Measurements from ENCODE around the gene JMJD7. TPM values are rescaled to one million over a fixed set of nuclear protein-coding genes. Genes with fewer than 3 reads are reported as not detected.

Gene JMJD7
- 9.4 and 12.4 TPM in 2 replicates for total RNA-seq
- polyA plus RNA-seq (2012), result 7.5 TPM

DNA sequence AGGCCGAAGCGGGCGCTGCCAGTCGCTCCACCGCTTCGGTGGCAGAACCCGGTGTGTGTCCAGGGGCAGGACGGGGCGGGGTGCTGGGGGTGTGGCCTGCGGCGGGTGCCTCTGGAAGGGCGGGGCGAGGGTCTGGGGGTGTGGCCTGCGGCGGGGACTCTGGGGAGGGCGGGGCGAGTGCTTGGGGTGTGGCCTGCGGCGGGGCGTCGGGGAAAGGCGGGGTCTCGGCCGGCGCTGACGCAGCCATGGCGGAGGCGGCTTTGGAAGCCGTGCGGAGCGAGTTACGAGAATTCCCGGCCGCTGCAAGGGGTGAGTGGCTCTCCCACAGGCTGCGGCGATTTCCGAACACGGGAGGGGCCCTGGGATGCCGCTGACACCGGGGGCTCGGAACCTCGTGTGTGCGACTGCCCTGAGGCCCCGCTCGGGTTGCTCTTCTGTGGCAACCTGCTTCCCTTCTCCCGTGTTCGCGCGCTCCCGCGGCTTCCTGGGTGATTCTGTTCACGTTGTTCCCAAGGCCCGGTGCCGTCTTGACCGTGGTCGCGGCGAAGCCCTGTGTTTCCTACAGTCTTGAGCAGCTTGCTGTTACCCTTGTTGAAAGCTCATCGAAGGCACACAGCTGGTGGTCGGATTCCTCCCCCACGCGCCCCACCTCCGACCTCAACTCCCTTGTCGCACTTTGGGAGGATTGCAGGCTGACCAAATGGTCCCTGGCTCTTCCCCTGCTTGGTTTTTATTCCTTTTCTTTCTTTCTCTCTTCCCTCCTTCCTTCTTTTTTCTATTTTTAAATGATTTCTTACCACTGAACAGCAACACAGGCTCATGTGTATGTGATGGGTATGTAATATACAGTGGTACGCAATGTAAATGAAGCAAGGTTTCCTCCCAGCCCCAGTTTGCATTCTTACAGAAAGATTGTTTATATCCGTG lies at the start of gene JMJD7:
Gene JMJD7 (plus strand): TSS at position 213 of the 927 bp plus-strand sequence. CDS start 33 bp downstream, at position 246.
- peak; percentile 90 for DNase-seq (ENCODE audit: low read depth)

DNA sequence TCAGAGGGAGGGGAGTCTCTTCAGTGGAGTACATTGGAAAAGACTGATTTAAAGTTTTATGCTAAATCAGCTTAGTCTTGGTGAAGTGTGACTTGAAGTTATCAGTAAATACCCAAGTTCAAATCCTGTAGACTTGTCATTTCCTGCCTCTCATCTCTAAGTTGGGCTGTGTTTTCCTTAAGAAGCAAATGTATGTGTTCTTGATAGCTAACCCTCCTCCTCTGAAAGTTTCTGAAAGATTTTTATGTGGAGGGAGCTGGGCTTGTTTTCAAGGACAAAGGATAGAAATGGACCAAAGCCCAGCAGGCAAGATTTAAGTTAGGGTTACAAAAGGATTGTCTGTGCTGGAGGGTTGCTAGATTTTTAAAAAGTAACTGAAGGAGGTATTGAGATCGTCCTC lies 49.4 kb upstream of the JMJD7 start:
- DNase-seq (ENCODE audit: low read depth), result no peak

GRCh38 chr15:41779662-41780157 lies 48.2 kb upstream of the JMJD7 start:
- peak; percentile 51 for DNase-seq (ENCODE audit: low read depth)

DNA sequence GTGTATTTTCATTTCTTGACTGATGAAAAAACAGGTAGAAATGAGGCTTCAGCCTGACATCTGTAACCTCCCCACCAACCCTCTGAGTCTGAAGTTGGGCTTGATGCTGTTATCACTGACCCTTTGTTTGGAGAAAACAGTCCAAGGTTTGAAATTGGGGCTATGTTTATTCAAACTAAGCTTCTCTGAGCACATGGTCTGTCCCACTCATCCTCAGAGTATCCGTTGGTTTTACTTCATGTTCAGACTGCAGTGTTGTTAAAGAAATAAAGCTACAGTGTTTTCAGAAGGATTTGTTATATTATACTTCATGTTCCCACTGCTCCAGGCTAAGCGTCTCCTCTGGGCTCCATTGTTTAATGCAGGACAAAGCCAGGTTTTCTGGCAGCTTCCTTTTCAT lies 47.6 kb upstream of the JMJD7 start:
- DNase-seq (ENCODE audit: low read depth), result no peak

- DNase-seq (ENCODE audit: low read depth), result no peak
These were observed 47.2 kb upstream of the JMJD7 start for GRCh38 chr15:41780727-41781126.

GRCh38 chr15:41782371-41783282 lies 45.3 kb upstream of the JMJD7 start:
- peak; percentile 78 for DNase-seq (ENCODE audit: low read depth)

GRCh38 chr15:41783296-41783695 lies 44.6 kb upstream of the JMJD7 start:
- DNase-seq (ENCODE audit: low read depth), result no peak

DNA sequence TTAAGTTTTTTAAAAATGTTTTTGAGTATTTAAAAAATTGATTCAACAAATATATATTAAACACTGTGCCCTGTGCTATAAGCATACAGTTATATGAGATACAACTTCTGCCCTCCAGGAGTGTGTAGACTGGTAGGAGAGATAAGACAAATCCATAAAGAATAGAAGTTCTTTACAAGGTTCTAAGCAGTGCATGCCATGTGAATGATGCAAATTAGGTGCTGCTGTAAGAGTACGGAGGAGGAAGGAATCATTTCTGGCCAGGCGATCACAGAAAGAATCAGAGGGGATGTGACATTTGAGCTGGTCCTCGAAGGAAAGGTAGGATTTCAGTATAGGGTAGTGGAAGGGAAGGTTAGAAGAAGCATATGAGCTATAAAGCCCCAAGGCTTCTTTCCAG lies 39.6 kb upstream of the JMJD7 start:
- no peak for DNase-seq (ENCODE audit: low read depth)

DNA sequence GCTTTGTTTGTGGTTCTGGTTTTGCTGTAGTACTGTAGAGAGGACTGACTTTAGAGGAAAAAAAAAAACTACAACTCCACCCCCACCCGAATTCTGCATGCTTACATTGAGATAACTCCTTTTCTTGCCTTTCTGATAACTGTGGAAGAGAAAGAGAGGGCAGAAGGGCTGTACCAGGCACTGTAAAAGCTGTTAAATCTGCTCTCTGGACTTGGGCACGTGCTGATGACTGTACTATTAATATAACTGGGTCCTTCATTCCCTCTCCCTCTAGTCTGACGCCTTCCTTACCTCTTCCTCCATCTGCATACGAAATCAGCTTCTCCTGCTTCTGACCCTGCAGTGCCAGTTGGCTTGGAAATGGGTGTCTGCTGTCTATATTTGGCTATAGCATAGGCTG lies 38.7 kb upstream of the JMJD7 start:
- DNase-seq (ENCODE audit: low read depth), result no peak

DNA sequence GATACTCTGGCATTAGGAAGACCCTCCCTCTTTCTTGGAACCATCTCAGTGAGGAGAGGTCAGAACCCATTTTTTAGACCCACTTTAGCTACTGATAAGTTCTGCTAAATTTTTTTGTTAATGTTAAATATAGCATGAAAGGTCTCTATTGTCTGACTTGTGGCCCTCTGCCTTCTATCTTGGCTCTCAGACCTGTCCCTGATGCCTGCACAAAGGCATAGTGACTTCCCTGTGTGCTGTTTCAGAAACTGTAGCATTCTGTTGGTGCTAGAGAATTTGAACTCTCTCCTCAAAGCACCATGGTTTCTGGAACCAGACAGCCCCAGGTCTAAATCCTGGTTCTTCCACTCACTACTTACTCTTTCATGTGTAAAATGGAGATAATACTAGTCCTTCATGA lies 38.2 kb upstream of the JMJD7 start:
- no peak for DNase-seq (ENCODE audit: low read depth)

- no peak for DNase-seq (ENCODE audit: low read depth)
These were observed 37.7 kb upstream of the JMJD7 start for GRCh38 chr15:41790169-41790568.

GRCh38 chr15:41790756-41791546 lies 36.9 kb upstream of the JMJD7 start:
- DNase-seq (ENCODE audit: low read depth), result peak; percentile 61

DNA sequence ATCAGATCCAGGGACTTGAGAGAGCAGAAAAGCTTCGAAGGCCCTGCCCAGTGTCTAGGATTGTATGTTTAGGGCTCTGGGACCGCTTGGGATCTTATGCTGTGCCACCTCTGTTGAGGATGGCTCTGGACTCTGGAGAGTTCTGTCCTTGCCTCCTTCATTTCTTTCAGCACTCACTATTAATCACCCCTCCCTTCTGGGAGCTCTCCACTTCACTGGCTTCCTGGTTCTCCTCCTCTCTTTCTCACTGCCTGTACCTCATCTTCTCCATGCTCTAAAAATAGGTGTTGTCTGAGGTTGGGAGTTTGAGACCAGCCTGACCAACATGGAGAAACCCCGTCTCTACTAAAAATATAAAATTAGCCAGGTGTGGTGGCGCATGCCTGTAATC lies 36.4 kb upstream of the JMJD7 start:
- DNase-seq (ENCODE audit: low read depth), result no peak

DNA sequence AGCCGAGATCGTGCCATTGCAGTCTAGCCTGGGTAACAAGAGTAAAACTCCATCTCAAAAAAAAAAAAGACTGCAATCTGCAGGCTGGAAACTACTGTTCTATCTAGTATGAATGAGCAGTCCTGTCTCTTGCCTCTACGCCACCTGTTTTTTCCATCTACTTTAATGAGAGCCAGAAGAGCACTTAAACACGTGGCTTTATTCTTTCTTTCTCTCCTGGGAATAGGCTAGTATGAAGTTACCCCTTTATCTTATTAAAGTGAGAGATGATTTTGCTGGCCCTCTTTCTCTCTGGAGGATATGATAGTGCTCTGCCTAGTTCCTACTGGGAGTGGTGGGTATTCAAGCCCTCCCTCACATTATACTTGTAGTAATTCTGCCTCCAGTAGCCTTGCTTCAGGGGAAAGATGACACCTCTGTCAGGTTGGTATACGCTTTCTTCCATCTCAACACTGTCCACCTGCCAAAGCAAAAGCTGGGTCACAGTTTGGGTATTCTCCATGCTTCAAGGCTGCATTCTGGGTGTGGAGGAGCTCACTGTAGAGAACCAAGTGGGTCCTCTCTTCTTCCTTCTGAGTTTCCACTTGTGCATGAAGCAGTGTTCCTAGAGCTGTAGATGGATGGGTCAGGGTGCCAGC lies 35.8 kb upstream of the JMJD7 start:
- DNase-seq (ENCODE audit: low read depth), result peak; percentile 61

GRCh38 chr15:41794081-41794480 lies 33.8 kb upstream of the JMJD7 start:
- DNase-seq (ENCODE audit: low read depth), result no peak

DNA sequence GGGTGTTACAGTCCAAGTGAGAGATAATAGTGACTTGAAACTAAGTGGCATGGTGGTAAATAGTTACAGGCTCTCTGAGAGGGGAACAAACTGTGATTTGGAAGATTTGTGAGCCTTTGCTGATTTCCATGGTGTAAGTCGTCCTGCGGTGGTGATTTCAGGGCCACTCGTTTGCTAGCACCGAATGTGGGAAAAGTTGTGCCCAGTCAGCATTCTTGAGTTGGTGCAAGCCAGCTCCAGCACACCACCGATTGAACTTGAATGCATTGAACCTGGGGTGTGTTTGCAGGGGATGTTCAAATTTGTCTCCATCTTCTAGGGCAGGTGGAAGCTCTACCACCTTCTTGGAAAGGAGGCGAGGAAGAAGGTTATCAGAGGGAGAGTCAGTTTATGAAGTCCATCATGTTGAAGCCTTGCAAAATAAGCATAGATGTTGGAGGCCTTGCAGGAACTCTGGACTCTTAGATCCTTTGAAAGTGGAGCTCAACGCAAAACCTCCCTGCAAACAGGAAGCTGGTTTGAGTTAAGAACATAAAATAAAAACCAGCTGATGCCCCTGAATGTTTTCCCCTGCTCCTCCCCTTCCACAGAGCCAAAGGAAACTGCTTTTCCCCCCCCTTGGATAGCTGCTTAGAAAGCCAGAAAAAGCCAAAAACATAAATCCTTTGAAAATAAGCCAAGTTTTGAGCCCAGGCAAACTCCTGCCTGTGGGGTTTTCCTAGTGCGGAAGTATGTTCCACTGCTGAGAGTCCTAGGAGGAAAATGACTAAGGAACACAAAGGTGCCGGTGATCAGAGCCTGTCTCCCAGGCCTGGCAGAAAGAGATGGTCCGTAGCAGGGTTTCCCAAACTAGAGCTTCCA lies 31.7 kb upstream of the JMJD7 start:
- no peak for DNase-seq (ENCODE audit: low read depth)

GRCh38 chr15:41797201-41797944 lies 30.5 kb upstream of the JMJD7 start:
- peak; percentile 38 for DNase-seq (ENCODE audit: low read depth)

DNA sequence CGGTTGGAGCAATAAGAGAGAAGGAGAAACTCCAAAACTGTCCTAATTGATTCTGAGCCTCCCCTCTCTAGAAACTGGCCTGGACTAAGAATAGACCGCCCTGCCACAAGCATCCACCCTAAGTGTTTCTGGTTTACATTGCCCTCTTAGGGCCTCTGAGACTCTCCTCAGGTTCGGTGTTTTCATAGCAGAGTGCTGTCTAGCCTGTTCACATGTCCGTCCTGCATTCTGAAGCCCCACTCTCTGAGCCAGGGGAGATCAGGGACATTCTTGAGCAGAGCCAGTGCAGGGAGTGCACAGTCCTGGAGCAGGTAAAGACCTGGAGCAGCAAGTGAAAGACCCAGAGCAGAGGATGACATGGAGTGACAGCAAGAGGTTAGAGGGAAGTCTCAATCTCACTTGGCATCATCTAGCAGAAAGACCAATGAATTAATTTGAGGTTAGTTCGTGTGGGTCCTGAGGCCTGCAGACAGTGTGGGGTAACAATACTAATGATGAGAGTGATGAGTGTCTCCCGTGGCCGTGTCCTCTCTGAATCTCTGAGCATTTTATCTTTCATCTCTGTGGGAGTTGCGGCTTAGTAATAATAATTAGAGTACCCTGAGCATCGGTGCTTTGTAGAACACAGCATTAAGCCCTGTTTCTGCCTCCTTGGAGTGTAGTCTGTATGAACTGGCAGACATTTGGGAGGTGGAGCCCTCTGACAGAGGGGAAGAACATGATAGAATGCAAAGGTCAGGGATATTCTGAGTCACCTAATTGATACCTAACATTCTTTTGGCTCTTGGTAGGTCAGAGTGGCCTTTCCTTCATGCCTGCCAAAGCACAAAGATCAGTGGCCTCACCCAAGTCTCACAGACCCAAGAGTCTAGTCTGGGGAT lies 29.0 kb upstream of the JMJD7 start:
- DNase-seq (ENCODE audit: low read depth), result no peak

All from myocyte (in vitro differentiated cells).